Measurements from ENCODE around the gene CDK5RAP2. TPM values are rescaled to one million over a fixed set of nuclear protein-coding genes. Genes with fewer than 3 reads are reported as not detected.

CDK5RAP2 gene
- total RNA-seq, 1 donor from 2014 or later, result 54.5 TPM

DNA sequence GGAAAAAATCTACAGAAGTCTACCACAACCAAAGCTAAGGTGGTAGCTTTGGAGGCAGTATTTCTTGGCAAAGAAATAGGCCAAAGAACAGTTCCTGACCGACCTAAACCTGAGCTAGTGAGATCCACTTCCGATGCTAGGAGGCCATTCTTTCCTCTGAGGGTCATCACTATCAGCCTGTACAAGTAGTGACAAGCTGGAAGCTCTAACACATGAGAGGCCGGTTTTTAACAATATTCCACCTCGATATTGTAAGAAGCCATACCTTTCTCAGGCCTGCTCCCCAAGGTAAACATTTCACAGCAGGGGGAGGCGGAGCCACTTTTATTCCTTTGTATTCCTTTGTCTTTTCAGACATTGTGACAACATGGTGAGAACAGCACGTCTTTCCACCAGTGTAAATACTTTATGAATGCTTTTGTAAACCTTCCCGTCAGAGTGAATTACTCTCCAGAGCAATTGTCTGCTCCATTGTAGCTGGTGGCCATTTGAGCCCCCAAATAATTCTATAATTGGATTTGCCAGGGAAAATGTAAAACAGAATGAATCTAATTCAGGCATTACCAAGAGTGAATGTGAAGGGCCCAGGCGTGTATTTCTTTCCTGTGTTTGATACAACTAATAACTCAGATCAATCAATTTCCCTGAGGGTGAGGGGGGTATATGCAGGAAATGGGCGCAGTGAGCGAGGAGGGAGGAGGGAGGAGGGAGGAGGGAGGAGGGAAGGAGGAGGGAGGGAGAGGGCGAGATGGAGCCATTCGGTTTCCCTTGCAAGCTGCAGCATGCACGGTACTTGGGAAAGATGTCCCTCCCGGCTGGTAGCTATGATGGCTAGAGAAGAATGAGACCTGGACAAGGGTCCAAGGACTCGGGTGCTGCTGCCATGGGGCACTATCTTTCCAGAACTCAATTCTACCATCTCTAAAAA lies 166.6 kb downstream of the CDK5RAP2 start:
- Histone ChIP-seq H3K4me3 (no peak overlapping the region), H3K9me3 (no peaks in the 10 kb centered on the region), H3K4me1 (no peaks in the 10 kb centered on the region), H3K27me3 (no peaks in the 10 kb centered on the region), H3K36me3 (peaks cover 3 to 48% of the 10 kb centered on the region in 2 donors), H3K27ac (no peak overlapping the region)
- no peak for DNase-seq (ENCODE audit: extremely low spot score in 2 of 2)
- TF ChIP-seq, protein P1, sequence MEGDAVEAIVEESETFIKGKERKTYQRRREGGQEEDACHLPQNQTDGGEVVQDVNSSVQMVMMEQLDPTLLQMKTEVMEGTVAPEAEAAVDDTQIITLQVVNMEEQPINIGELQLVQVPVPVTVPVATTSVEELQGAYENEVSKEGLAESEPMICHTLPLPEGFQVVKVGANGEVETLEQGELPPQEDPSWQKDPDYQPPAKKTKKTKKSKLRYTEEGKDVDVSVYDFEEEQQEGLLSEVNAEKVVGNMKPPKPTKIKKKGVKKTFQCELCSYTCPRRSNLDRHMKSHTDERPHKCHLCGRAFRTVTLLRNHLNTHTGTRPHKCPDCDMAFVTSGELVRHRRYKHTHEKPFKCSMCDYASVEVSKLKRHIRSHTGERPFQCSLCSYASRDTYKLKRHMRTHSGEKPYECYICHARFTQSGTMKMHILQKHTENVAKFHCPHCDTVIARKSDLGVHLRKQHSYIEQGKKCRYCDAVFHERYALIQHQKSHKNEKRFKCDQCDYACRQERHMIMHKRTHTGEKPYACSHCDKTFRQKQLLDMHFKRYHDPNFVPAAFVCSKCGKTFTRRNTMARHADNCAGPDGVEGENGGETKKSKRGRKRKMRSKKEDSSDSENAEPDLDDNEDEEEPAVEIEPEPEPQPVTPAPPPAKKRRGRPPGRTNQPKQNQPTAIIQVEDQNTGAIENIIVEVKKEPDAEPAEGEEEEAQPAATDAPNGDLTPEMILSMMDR (IDR thresholded peaks at IDR 0.05), result no peak
- TF ChIP-seq POLR2AphosphoS5 (IDR thresholded peaks at IDR 0.05; ENCODE audit: insufficient read depth in 1 of 2, low read depth in 1 of 2) (no peak), POLR2A (IDR thresholded peaks at IDR 0.05) (no peak)
- intact Hi-C loops (cut with DNase I), result no loop called here

DNA sequence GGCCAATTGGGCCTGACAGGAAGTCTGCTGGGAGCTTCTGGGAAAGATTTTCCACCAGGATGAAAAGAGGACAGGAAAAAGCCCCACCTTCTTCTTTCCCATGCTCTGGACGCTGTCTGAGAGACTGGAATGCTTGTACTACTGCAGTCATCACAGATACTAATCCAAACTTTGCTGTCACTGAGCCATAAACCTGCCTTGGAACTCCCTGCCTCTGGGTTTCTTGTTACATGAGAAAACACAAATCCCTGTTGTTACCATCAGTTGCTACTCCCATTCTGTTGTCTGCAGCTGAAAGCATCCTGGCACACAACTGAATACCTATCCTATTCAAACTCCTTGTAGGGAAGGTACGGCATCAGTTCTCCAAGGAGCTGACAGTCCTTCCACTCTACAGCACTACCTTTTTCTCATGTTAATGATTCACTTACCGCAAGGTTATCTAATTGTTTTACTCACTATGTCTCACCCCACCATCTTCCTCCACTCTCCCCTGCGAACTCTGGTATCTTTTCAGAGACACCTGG lies 167.5 kb downstream of the CDK5RAP2 start:
- Histone ChIP-seq H3K27ac (no peak overlapping the region), H3K27me3 (no peaks in the 10 kb centered on the region), H3K4me1 (no peaks in the 10 kb centered on the region), H3K36me3 (peaks cover 3 to 55% of the 10 kb centered on the region in 2 donors), H3K4me3 (no peak overlapping the region), H3K9me3 (no peaks in the 10 kb centered on the region)
- intact Hi-C loops (cut with DNase I), result no loop called here
- DNase-seq (ENCODE audit: extremely low spot score in 2 of 2), result no peak
- TF ChIP-seq POLR2AphosphoS5 (IDR thresholded peaks at IDR 0.05; ENCODE audit: insufficient read depth in 1 of 2, low read depth in 1 of 2), result no peak
- TF ChIP-seq, protein P1 (IDR thresholded peaks at IDR 0.05), result no peak
- TF ChIP-seq POLR2A (IDR thresholded peaks at IDR 0.05), result no peak

DNA sequence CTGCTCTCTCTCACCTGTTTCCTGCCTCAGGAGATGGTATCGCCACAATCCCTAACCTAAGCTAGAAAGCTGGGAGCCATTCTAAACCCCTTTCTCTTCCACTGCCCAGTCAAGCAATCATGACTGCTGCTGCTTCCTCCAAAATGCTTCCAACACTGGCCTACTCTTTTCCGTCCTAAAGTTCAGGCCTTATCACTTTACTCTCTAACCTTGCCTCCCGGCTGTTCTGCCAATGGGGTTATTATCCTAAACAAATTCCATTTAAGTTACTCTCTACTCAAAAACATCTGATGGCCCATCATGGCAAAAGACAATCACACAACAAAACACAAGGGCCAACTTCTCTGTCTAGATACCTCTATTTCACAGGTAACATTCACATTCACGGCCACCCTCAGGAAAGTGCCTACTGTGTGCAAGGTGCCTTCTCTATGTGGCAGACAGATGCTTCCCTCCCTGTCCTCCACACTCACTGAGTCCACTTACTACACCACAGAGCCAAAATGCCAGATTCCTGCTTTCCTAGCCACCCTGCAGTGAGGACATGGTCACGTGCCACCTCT lies 168.0 kb downstream of the CDK5RAP2 start:
- intact Hi-C loops (cut with DNase I), result no loop called here
- Histone ChIP-seq H3K4me1 (no peaks in the 10 kb centered on the region), H3K27me3 (no peaks in the 10 kb centered on the region), H3K27ac (no peak overlapping the region), H3K9me3 (no peaks in the 10 kb centered on the region), H3K36me3 (peaks cover 3 to 60% of the 10 kb centered on the region in 2 donors), H3K4me3 (no peak overlapping the region)
- peak in 1 of 2 donors; percentile 40 for DNase-seq (ENCODE audit: extremely low spot score in 2 of 2)
- TF ChIP-seq, protein P1 (IDR thresholded peaks at IDR 0.05), result no peak
- no peak for TF ChIP-seq POLR2A (IDR thresholded peaks at IDR 0.05)
- TF ChIP-seq POLR2AphosphoS5 (IDR thresholded peaks at IDR 0.05; ENCODE audit: insufficient read depth in 1 of 2, low read depth in 1 of 2), result no peak

DNA sequence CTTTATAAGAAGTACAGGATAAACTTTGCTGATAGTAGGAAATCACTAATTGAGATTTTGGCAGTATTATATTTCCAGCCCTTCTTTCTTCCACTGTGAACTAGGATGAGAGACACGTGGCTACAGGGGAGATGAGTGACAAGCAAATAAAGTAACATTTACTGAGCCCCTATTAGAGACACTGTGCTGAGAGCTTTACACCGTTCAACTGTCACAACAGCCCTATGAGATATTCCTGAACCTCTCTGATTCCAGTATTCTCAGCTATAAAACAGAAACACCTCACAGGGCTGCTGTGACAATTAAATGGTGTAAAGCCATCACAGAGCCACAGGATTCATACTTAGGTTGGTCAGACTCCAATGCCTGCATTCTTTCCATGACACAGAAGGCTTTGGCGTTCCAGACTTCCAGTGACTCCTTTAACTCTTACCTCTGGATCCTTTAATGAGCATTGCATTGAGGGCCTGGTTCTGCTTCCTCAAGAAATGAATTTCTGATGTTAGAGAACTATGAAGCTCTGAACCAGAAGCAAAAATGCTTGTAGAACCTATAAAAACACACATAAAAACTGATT lies 169.0 kb downstream of the CDK5RAP2 start:
- peaks cover 3 to 66% of the 10 kb centered on the region in 2 donors for H3K36me3 ChIP-seq
- H3K27ac ChIP-seq, result no peak overlapping the region
- H3K27me3 ChIP-seq, result no peaks in the 10 kb centered on the region
- intact Hi-C loops (cut with DNase I), result no loop called here
- H3K4me3 ChIP-seq, result no peak overlapping the region
- no peak for DNase-seq (ENCODE audit: extremely low spot score in 2 of 2)
- no peaks in the 10 kb centered on the region for H3K4me1 ChIP-seq
- TF ChIP-seq POLR2A (IDR thresholded peaks at IDR 0.05) (no peak), POLR2AphosphoS5 (IDR thresholded peaks at IDR 0.05; ENCODE audit: insufficient read depth in 1 of 2, low read depth in 1 of 2) (no peak)
- TF ChIP-seq, protein P1 (IDR thresholded peaks at IDR 0.05), result no peak
- no peaks in the 10 kb centered on the region for H3K9me3 ChIP-seq

All from vagina (tissue), 2 donors.